Hepatocyte (in vitro differentiated cells): ENCODE data around the gene NRK. TPM values are rescaled to one million over a fixed set of nuclear protein-coding genes. Genes with fewer than 3 reads are reported as not detected.

Experiments used
- DNase-seq: peaks from one replicate; pipeline ENCODE4 v3.0.0-alpha.2; 2016; ENCODE audit warnings: low spot score
- H2AFZ ChIP-seq: fragments of 200-600 bp; sonication (generic); 2 replicates; pipeline ENCODE4 v1.6.0; 2016; ENCODE audit warnings: antibody characterized with exemption, mild to moderate bottlenecking
- H3K27ac ChIP-seq: fragments of 200-600 bp; sonication (generic); 2 replicates; pipeline ENCODE4 v1.5.1; 2016; ENCODE audit warnings: mild to moderate bottlenecking
- H3K27me3 ChIP-seq: fragments of 200-600 bp; sonication (generic); 2 replicates; pipeline ENCODE4 v1.6.1; 2016
- H3K36me3 ChIP-seq: fragments of 200-600 bp; sonication (generic); replicated peaks from 2 replicates; pipeline ENCODE4 v1.5.1; 2016; ENCODE audit warnings: low read depth; ENCODE audit not compliant: insufficient read depth
- H3K4me1 ChIP-seq: fragments of 200-600 bp; sonication (generic); 2 replicates; pipeline ENCODE4 v1.5.1; 2016; ENCODE audit warnings: mild to moderate bottlenecking, moderate library complexity; ENCODE audit not compliant: insufficient read depth
- H3K4me2 ChIP-seq: fragments of 200-600 bp; sonication (generic); 2 replicates; pipeline ENCODE4 v1.6.0; 2016
- H3K4me3 ChIP-seq: fragments of 200-600 bp; sonication (generic); 2 replicates; pipeline ENCODE4 v1.5.1; 2016; ENCODE audit warnings: mild to moderate bottlenecking
- H3K79me2 ChIP-seq: fragments of 200-600 bp; sonication (generic); 2 replicates; pipeline ENCODE4 v1.6.0; 2017; ENCODE audit warnings: mild to moderate bottlenecking
- H3K9me2 ChIP-seq: fragments of 200-600 bp; sonication (generic); replicated peaks from 2 replicates; pipeline ENCODE4 v1.6.0; 2017; ENCODE audit warnings: mild to moderate bottlenecking; ENCODE audit not compliant: insufficient read depth
- H3K9me3 ChIP-seq: fragments of 200-600 bp; sonication (generic); 2 replicates; pipeline ENCODE4 v1.5.1; 2016; ENCODE audit warnings: low read depth, mild to moderate bottlenecking
- H4K20me1 ChIP-seq: fragments of 200-600 bp; sonication (generic); 2 replicates; pipeline ENCODE4 v1.6.0; 2016; ENCODE audit warnings: mild to moderate bottlenecking; ENCODE audit not compliant: insufficient read depth, poor library complexity, severe bottlenecking
- EZH2 ChIP-seq: fragments of 200-600 bp; sonication (generic); IDR thresholded peaks from 2 replicates; pipeline ENCODE4 v1.6.1; 2016; ENCODE audit warnings: antibody characterized with exemption, mild to moderate bottlenecking, borderline replicate concordance
- EZH2phosphoT487 ChIP-seq: fragments of 200-600 bp; sonication (generic); IDR thresholded peaks from one replicate; pipeline ENCODE4 v1.6.1; 2018; ENCODE audit warnings: antibody characterized with exemption, mild to moderate bottlenecking, low read depth, moderate library complexity; ENCODE audit not compliant: unreplicated experiment, severe bottlenecking
- WGBS: methylation state at CpG from one replicate; pipeline ENCODE4 v1.1.6; 2016; ENCODE audit warnings: low lambda C conversion rate; ENCODE audit errors: missing lambda C conversion rate; 5-methylcytosine and 5-hydroxymethylcytosine counted together
- polyA plus RNA-seq: library from polyadenylated mRNA; unstranded; fragments of >200 nt; fragmentation: Nextera tagmentation; extraction: Ambion mirVana; gene quantifications from 2 replicates; pipeline ENCODE4 v1.2.1, GENCODE V29; 2016
- total RNA-seq: library from RNA; depleted of rRNA; stranded (reverse); fragments of >200 nt; gene quantifications from 2 replicates; pipeline ENCODE4 v1.2.3, GENCODE V29; 2014
- TF ChIP-seq, protein P1 (sequence below): fragments of 200-600 bp; sonication (generic); IDR thresholded peaks from 2 replicates; pipeline ENCODE4 v1.5.1; 2016; ENCODE audit warnings: antibody characterized with exemption, mild to moderate bottlenecking; ENCODE audit not compliant: poor library complexity

The NRK gene
- total and polyA plus RNA-seq, 2 experiments from 2014 or later = 2.2 to 12.0 TPM

DNA sequence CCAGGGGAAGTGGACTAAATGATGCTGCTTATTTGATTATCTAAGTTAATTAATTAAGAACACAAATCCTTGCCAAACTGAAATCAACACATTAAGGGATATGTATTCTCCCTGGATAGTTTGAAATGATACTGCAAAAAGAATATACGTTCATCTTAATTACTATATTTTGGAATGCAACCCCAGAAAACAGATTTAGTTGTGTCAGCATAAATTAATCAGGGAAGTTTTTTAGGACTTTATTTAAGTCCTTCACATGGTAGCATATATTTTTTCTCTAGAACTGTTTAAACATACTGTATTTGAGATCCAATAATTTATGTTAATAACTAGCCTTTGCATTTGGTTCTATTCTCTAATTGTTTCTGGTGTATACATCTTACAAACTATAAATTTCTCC is 52.5 kb downstream of the NRK start:
- no peak overlapping the region for H2AFZ ChIP-seq
- H3K27ac ChIP-seq = no peak overlapping the region
- WGBS = 86% methylated on average over 1 of the region's 1 CpG
- no peaks in the 10 kb centered on the region for H3K79me2 ChIP-seq
- no peaks in the 10 kb centered on the region for H3K9me2 ChIP-seq
- no peaks in the 10 kb centered on the region for H3K27me3 ChIP-seq
- no peak for DNase-seq
- no peak overlapping the region for H3K4me3 ChIP-seq
- no peaks in the 10 kb centered on the region for H4K20me1 ChIP-seq
- TF ChIP-seq EZH2phosphoT487 = no peak
- TF ChIP-seq, protein P1, sequence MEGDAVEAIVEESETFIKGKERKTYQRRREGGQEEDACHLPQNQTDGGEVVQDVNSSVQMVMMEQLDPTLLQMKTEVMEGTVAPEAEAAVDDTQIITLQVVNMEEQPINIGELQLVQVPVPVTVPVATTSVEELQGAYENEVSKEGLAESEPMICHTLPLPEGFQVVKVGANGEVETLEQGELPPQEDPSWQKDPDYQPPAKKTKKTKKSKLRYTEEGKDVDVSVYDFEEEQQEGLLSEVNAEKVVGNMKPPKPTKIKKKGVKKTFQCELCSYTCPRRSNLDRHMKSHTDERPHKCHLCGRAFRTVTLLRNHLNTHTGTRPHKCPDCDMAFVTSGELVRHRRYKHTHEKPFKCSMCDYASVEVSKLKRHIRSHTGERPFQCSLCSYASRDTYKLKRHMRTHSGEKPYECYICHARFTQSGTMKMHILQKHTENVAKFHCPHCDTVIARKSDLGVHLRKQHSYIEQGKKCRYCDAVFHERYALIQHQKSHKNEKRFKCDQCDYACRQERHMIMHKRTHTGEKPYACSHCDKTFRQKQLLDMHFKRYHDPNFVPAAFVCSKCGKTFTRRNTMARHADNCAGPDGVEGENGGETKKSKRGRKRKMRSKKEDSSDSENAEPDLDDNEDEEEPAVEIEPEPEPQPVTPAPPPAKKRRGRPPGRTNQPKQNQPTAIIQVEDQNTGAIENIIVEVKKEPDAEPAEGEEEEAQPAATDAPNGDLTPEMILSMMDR = no peak
- no peak for TF ChIP-seq EZH2
- H3K4me2 ChIP-seq = no peak overlapping the region
- H3K9me3 ChIP-seq = no peaks in the 10 kb centered on the region
- H3K36me3 ChIP-seq = no peaks in the 10 kb centered on the region
- H3K4me1 ChIP-seq = no peaks in the 10 kb centered on the region

DNA sequence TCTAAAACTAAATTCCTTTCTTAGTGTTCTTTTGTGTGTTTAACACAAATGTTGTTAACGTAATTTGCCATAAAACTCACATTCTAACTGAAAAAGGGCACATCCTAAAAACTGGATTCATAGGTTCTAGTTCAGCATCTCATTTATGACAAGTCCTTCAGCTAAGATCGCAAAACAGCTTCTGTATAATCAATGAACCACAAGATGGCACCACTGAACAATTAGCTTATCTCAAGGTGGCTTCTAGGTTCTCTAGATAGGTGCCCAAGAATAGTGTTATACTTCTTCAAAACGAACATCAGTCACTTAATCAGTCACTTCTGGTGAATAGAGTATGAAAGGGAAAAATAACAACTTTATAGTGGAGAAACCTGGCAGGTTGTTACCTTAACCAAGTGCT is 54.3 kb downstream of the NRK start:
- WGBS = 39% methylated on average over 3 of the region's 3 CpGs
- no peaks in the 10 kb centered on the region for H3K9me2 ChIP-seq
- no peaks in the 10 kb centered on the region for H4K20me1 ChIP-seq
- H3K27me3 ChIP-seq = no peaks in the 10 kb centered on the region
- no peaks in the 10 kb centered on the region for H3K36me3 ChIP-seq
- H3K4me1 ChIP-seq = no peaks in the 10 kb centered on the region
- H3K4me2 ChIP-seq = no peak overlapping the region
- DNase-seq = peak; percentile 12
- H3K27ac ChIP-seq = no peak overlapping the region
- H3K4me3 ChIP-seq = no peak overlapping the region
- no peaks in the 10 kb centered on the region for H3K79me2 ChIP-seq
- no peaks in the 10 kb centered on the region for H3K9me3 ChIP-seq
- no peak for TF ChIP-seq EZH2phosphoT487
- TF ChIP-seq EZH2 = no peak
- TF ChIP-seq, protein P1 = peak; percentile 19
- H2AFZ ChIP-seq = no peak overlapping the region

DNA sequence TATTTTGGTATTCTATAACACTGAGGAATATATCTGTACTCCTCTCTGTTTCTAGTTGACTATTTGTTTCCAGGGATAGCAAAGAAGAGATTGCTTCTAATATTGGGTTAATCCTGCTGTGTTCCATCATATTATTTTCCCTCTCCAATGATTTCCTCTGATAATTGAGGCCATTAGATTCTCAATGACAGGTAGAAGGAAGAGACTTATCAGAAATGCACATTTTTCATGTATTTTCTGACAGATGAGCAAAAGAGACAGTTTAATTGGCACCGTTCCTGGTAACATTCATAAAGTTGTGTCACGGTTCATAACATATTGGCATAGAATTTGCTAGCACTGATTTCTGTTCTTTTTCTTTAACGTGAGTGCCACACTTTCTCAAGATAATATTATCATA is 58.2 kb downstream of the NRK start:
- Histone ChIP-seq H3K4me2 (no peak overlapping the region), H3K4me1 (no peaks in the 10 kb centered on the region), H3K9me3 (no peaks in the 10 kb centered on the region), H3K36me3 (no peaks in the 10 kb centered on the region), H3K27me3 (no peaks in the 10 kb centered on the region), H3K27ac (no peak overlapping the region), H3K4me3 (no peak overlapping the region), H2AFZ (no peak overlapping the region), H4K20me1 (no peaks in the 10 kb centered on the region), H3K79me2 (no peaks in the 10 kb centered on the region), H3K9me2 (no peaks in the 10 kb centered on the region)
- TF ChIP-seq EZH2 = no peak
- DNase-seq = no peak
- WGBS = 77% methylated on average over 3 of the region's 3 CpGs

DNA sequence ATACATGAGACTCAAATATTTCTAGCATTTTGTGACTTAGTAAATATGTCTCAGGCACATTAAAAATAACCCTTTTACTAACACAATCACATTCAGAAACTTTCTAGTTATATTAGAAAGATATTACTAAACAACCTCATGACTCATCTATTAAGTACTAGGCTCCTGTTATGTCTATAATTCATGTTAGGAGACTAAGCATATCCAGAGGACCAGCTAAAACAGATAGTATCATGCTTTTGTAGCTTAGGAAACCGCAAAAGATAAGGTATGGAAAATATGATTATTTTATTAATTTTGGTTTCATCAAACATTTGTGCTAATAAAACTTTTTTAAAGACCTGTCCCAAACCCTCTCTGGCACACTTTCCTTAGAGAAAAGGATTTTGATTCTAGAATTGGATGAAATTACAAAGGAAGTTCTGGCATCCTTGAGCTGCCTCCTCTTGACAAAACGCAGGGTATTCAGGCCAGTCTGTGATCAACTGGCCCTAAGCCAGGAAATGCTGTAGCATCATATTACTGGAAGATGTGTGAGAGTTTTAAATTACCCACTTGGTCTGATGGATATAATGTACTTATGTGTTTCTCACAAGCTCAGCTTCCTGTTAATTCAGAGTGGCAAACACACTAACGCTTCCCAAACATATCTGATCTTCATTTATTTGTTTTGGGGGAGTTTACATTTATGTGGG is 60.4 kb downstream of the NRK start:
- H3K4me3 ChIP-seq = no peak overlapping the region
- peaks cover 3% of the 10 kb centered on the region for H3K36me3 ChIP-seq
- peak; percentile 15 for DNase-seq

More for the DNA sequence above, 60.4 kb downstream of the NRK start:
- H3K9me3 ChIP-seq = no peaks in the 10 kb centered on the region
- WGBS = 58% methylated on average over 3 of the region's 3 CpGs
- TF ChIP-seq, protein P1 = no peak
- TF ChIP-seq EZH2 (no peak), EZH2phosphoT487 (no peak)
- no peaks in the 10 kb centered on the region for H3K4me1 ChIP-seq
- H3K79me2 ChIP-seq = no peaks in the 10 kb centered on the region
- H3K27ac ChIP-seq = peak overlapping the region; percentile 33
- H3K9me2 ChIP-seq = no peaks in the 10 kb centered on the region
- H2AFZ ChIP-seq = no peak overlapping the region
- no peaks in the 10 kb centered on the region for H3K27me3 ChIP-seq
- no peak overlapping the region for H3K4me2 ChIP-seq
- no peaks in the 10 kb centered on the region for H4K20me1 ChIP-seq
